ENCODE results near the gene SPPL3.

DNA sequence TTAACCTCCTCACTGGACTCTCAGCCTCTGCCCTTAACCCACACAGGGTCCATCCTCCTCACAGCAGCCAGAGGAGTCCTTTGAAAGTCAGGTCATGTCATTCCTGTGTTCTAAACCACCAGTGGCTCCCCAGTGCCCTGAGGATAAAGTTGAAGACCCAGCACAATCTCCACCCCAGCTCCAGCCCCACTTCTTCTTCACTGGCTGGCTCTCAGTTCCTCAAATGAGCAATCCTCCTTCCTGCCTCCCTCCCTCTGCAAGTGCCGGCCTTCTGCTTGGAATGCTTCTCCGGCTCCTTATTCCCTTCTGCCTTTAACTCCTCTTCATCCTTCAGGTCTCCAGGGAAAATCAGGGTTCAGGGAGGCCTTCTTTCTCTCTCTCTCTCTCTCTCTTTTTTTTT lies 32.0 kb upstream of the SPPL3 start:
- TF ChIP-seq CTCF (IDR thresholded peaks at IDR 0.05), result no peak
- no peak for TF ChIP-seq EZH2 (IDR thresholded peaks at IDR 0.05)
- TF ChIP-seq EZH2phosphoT487 (IDR thresholded peaks at IDR 0.05), result no peak
